Hematopoietic multipotent progenitor cell treated with erythropoietin and hydrocortisone succinate and interleukin-3 and kit ligand, for 4 days (in vitro differentiated cells): ENCODE results near the gene HMG20B.

ENCODE experiments used
- DNase-seq: peaks from one replicate; pipeline ENCODE4 v3.0.0-alpha.2; 2015

The HMG20B gene

DNA sequence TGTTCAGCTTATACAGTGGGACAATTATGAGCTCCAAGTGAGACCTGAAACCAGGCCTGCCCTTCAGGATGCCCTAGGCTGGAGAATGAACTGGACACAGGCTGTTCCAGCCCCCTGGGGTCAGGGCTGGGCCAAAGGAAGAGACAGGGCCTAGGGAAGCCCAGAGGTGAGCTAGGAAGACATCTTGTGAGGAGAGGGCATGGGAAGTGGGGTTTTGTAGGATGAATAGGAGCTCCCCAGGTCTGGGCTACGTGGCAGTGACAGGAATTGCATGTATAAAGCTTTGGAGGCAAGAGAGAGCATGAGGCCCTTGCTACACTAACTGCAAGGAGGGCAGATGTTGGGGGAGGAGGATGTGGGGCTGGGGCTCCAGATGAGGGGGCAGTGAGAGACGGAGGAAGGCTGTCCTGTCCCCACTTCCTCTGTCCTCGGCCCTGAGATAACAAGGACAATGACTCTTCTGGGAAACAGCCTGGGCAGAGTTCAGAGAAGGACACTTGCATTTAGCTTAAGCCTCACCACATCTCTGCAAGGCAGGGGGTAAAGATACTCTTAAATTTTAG, 35.4 kb downstream of the HMG20B start:
- peak; percentile 83 for DNase-seq

DNA sequence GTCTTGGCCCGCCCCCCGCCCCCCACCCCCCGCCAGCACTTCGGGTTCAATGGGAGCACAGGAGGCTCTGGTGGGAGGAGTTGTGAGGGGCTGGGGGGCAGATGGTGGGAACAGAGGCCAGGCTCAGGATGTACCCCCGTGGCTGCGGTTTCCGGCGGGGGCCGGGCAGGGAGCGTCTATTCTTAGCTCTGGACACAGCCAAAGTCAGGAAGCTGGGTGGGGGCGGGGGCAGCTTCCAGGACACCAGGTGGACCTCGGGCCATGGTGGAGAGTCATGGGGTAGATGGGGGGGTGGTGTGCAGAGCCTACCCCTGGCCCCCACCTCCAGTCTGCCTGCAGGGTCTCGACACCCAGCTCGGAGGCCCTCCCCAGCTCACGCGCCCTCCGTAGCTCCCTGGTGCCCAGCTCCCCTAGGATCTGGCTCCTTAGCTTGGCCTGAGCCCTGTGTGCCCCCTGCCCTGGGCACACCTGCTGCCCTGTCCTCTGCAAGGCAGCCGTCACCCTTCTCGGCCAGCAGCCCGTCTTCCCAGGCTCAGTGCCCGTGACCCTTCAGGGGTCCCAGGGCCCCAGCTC, 36.1 kb downstream of the HMG20B start:
- peak; percentile 89 for DNase-seq

DNA sequence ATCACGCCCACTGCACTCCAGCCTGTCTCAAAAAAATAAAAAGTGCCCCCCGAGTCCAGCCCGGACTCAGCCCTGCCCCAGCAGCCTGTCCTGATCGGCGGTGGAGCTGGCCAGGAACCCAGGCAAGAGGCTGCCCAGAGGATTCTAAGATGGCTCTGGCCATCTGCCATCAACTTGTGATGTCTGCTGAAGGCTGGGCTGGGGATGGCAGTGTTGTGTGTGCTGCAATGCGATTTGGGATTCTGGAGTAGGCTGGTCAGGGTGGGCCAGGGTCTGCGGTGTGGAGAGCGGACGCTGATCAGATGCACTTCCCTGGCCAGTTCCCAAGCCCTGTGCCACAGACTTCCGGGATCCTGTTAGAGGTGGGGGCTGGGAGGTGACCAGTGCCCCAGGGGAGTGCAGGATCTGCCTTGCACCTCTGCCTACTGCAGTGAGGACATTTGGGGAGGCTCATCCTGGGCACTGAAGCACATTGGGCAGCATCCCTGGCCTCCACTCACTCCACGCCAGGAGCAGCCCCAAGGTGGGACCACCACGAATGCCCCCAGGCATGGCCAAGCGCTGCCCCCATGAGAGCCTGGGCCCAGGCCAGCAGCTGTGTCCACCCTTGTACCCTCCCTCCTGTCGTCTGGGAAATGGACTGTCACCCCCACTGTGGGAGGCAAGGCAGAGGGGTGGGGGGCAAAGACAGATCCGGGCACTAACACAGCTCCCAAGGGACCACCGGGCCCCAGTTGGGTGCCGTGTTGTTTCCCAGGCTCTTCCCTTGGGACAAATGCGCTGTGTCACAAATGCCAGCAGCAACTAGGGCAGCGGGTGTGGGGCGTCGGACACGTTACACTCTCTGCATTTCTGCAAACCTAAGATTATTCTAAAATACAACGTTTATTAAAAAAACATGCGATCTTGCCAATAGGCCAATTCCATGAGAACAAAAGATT, 37.3 kb downstream of the HMG20B start:
- peak; percentile 56 for DNase-seq

DNA sequence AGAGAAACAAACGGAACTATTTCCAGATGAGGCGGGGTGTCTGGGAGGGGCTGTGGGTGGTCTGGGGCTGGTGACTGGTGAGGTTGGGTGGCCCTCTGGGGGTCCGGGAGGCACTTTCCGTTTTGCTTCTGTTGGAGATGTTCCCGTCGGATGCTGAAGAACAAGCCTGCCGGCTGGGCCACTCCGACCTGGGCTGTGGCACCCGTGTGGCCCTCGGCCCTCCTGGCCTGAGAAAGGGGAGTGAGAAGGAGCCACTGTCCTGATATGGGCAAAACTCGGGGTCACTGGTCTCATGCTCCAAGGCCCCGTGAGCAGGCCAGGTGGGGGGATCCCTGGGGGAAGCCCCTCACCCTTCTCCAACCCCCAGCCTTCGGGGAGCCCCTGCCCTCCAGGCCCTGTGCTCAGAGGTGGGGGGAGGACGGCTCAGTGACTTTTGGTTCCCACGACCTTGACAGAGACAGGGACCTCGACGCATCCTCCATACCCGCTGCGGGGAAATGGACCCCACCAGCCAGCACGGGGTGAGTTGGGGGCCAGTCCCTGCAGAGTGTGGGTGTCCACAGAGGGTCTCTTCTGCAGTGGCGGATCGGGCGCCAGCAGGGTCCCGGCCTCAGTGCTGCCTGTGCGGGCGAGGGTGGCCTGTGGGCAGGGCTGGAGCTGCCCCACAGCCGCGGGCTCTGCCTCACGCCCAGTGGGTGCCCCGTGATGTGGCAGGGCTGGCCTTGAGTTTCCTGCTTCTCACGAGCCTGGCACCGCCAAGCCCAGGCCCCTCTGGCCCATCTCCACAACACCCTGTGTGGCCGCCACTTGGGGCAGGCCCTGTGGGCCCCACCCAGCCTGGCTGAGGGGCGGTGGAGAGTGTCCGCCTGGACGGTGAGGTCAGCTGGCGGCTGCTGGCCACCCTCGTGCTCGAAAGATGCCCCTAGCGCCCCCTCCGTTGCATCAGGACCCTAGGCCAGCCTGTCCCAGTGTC, 38.3 kb downstream of the HMG20B start:
- DNase-seq = no peak

DNA sequence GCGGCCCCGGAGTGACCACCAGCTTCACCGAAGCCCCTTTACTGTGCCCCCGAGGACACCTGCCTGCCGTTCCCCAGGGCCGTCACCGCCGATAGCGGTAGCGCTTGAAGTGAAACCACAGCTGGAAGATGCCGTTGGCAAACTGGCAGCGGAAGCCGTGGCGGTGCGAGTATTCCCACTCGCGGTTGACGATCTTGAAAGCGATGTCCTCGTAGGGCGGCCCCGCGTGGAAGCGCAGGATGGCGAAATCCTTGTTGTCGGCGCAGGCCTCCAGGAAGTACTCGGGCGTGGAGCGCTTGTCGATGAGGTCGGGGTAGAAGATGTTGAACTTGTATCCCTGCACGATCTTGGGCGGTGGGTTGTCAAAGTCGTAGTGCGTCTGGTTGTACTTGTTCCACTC, 39.1 kb downstream of the HMG20B start:
- DNase-seq = no peak

GRCh38 chr19:3612330-3612729, 39.6 kb downstream of the HMG20B start:
- no peak for DNase-seq

DNA sequence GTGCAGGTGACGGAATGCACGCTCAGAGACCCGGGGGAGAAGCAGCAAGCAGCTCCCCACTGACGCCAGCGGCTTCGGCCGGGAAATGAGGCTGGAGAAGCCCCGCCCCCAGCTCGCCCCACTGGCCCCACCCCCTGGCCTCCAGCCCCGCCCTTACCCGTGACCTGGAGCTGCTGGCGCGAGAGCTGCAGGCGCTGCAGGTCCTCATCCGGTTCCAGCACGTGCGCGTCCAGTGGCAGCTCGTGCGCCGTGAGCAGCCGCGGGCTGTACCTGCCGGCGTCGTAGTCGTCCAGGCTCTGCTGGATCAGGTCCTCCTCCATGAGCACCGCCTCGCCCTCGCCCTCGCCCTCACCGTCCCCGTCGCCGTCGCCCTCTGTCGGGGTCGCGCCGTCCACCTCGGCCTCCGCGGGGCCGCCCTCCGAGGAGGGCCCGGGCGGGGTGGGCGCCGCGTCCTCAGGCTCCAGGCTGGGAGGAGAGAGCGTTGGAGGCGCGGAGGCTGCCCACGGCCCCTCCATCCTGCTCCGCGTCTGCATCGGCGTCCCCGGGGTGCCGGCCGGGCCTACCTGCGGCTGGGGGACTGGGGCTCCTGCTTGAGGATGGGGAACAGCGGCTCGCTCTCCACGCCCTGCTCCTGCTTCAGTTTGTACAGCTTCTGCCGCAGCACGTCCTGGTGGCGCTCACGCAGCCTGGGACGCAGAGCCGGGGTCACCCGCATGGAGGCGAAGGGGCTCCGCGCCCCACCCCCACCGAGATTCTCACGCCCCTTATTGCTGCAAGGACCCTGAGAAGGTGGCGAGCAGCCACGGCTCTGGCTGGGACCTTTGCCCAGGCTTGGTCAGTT, 40.4 kb downstream of the HMG20B start:
- no peak for DNase-seq

DNA sequence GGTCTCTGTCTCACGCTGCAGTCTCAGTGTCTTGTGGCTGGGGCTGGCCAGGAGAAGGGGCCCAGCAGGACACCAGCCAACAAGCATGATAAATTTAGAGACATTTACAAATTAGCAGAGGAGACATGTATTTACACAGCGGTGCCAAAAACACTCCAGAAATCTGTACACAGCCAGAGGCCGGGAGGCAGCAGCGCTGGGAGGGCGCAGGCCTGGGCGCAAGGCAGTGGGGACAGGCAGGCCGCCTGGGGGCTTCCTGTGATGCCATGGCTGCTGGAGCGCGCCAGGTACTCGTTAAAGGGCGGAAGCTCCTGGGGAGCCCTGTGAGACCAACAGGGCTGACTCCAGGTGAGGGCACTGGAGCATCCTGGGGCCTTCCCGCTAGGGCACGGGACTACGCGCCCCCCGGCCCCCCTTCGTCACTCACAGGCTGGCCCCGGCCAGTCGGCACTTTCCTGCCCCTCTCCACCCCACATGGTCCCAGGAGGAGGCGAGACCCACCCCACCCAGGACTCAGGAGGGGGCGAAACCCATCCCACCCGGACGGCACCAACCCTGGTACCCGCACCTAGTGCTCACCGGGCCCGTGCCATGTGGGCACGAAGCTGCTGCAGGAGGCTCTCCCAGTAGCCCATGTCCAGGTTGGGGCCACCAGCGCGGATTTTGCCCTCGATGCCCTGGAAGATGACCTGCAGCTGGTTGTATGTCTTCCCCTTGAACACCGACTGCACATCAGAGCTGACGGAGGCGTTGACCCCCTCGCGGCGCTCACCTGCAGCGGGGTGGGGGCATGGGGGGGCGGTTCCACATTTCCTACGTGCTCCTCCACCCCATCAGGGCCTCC, 41.3 kb downstream of the HMG20B start:
- no peak for DNase-seq

GRCh38 chr19:3614858-3615505, 42.2 kb downstream of the HMG20B start:
- DNase-seq = no peak

- no peak for DNase-seq
Observed at GRCh38 chr19:3615524-3616135, 42.9 kb downstream of the HMG20B start.

GRCh38 chr19:3617463-3617862, 44.7 kb downstream of the HMG20B start:
- peak; percentile 86 for DNase-seq

GRCh38 chr19:3618144-3618810, 45.5 kb downstream of the HMG20B start:
- peak; percentile 64 for DNase-seq

GRCh38 chr19:3618811-3619630, 46.3 kb downstream of the HMG20B start:
- no peak for DNase-seq

DNA sequence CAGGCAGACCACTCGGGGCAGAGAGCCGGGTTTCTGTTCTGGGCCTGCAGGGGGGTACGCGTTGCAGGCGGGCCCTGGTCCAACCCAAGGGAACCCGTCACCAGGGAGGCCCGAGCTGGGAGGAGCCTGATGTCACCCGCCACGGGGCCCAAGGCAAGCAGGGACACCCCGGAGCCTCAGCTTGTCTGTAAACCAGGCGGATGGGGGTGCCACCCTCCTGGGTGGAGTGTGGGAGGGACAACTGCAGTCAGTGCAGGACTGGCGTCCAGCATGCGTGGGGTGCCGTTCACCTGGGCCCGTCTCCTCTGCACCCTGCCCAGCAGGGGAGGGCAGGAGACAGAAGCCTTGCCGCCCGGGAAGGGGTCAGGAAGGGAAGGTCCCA, 46.9 kb downstream of the HMG20B start:
- DNase-seq = no peak

GRCh38 chr19:3620145-3620816, 47.5 kb downstream of the HMG20B start:
- no peak for DNase-seq

- DNase-seq = no peak
Observed at GRCh38 chr19:3620817-3621547, 48.2 kb downstream of the HMG20B start.

DNA sequence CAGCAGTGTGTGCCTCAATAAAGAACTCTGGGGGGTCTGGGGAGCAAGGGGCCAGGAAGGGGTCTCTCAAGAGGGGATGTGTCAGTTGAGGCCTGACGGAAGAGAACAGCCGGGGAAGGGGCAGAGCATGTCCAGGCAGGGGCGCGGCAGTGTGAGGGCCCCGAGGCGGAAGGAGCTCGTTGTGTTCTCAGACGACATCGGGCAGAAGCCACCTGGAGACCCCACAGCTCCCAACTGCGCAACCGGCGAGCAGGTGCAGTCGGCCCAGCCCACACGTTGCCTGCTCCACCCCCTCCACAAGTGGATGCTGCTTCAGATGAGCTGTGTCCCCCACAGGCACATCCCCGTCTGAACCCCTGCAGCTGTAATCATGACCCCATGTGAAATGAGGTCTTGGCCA, 48.9 kb downstream of the HMG20B start:
- no peak for DNase-seq
